GM19238 (cell line): Measurements from ENCODE around the gene STEAP3.
"Not testable (repeated sequence)": the region's sequence is repeated elsewhere in the genome, so short reads cannot be mapped to it uniquely, and the experiment has no call there.

Experiments
- DNase-seq: peaks from one replicate; pipeline ENCODE4 v3.0.0; 2011; ENCODE audit warnings: low spot score; ENCODE audit not compliant: insufficient read length

STEAP3 gene

DNA sequence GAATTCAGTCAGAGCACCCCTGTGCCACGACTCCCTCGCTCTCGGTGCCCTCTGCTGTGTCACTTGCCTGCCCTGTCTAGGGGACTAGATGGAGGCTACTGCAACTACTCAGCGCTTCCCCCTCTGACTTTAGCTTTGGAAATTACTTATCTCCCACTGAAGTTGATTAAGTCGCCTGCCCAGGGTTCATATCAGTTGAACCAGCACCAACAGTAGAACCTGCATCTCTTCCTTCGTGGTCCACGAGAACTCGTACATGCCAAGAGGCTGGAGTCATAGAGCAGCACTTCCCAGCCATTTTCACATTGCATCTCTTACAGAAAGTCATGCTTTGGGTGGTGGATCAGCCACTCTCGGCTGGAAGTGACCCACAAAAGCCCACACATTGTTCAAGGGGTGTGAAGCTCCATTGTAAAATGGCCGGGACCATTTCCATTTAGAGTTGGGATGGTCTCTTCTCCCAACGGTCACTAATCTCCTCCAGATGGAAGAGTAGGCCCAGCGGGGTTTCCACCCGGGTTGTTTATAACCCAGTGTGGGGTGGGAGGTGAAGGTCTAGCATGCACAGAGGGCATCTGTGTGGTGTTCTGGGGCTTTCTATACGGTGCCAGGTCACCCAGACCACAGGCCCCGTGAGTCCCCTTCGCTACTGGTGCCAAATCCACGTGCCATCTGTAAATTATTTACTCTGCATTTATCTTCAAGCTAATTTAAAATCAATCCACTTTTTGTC, 38.0 kb downstream of the STEAP3 start:
- no peak for DNase-seq

DNA sequence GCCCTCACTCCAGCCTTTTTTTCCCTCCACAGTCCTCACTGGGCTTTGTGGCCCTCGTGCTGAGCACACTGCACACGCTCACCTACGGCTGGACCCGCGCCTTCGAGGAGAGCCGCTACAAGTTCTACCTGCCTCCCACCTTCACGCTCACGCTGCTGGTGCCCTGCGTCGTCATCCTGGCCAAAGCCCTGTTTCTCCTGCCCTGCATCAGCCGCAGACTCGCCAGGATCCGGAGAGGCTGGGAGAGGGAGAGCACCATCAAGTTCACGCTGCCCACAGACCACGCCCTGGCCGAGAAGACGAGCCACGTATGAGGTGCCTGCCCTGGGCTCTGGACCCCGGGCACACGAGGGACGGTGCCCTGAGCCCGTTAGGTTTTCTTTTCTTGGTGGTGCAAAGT, 39.4 kb downstream of the STEAP3 start:
- no peak for DNase-seq

DNA sequence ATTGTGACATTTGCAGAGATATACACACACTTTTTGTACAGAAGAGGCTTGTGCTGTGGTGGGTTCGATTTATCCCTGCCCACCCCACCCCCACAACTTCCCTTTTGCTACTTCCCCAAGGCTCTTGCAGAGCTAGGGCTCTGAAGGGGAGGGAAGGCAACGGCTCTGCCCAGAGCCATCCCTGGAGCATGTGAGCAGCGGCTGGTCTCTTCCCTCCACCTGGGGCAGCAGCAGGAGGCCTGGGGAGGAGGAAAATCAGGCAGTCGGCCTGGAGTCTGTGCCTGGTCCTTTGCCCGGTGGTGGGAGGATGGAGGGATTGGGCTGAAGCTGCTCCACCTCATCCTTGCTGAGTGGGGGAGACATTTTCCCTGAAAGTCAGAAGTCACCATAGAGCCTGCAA, 40.0 kb downstream of the STEAP3 start:
- no peak for DNase-seq

DNA sequence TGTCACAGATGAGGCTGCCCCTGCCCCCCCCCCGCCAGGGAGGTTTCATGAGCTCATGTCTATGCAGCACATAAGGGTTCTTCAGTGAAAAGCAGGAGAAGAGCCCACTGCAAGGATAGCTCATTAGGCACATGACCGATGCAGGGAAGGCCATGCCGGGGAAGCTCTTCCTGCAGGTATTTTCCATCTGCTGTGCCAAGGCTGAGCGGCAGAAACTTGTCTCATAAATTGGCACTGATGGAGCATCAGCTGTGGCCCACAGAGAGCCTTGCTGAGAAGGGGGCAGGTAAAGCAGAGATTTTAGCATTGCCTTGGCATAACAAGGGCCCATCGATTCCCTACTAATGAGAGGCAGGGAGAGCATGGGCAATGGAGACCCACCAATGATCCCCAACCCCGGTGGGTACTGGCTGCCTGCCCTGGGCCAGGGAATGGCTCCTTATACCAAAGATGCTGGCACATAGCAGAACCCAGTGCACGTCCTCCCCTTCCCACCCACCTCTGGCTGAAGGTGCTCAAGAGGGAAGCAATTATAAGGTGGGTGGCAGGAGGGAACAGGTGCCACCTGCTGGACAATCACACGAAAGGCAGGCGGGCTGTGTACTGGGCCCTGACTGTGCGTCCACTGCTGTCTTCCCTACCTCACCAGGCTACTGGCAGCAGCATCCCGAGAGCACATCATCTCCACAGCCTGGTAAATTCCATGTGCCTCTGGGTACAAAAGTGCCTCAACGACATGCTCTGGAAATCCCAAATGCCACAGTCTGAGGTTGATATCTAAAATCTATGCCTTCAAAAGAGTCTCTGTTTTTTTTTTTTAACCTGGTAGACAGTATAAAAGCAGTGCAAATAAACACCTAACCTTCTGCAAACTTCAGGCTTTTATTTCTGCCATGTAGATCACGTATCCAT, 41.4 kb downstream of the STEAP3 start:
- DNase-seq: peak; percentile 60

DNA sequence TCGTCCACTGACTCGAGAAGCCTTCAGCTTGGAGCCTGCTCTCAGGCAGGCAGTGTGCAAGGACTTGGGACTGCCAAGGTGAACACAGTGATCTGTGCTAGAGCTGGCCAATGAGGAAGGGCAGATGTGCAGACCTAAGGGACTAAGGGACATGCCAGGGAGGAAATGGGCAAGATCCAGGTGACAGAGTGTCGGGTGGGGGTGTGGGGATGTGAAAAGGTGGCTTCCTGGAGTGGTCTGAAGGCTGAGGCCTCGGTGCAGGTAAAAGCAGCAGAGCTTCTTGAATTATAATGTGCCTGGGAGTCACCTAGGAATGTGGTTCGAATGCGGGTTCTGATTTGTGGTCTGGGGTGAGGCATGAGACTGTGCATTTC, 42.0 kb downstream of the STEAP3 start:
- no peak for DNase-seq

DNA sequence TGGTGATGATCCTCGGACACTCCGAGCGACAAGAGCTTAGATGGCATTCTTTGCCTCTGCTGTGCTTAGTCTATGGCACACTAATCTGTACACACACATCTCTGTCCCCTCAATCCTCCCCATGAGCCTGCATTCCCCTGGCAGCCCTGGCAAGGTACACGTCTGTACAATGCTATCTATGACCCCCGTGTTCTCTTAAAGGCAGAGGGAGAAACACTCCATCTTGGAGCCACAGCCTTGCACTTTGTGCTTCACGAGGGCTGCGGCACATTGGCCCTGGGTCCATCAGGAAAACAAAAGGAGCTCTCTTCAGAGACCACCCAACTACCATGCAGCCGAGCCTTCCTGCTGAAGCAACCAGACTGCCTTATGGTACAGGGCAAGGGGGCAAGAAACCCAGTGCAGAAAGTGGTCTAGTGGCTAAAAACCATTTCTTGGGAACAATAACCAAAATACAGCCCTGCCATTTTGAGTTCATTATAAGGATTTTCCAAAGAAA, 42.5 kb downstream of the STEAP3 start:
- no peak for DNase-seq

DNA sequence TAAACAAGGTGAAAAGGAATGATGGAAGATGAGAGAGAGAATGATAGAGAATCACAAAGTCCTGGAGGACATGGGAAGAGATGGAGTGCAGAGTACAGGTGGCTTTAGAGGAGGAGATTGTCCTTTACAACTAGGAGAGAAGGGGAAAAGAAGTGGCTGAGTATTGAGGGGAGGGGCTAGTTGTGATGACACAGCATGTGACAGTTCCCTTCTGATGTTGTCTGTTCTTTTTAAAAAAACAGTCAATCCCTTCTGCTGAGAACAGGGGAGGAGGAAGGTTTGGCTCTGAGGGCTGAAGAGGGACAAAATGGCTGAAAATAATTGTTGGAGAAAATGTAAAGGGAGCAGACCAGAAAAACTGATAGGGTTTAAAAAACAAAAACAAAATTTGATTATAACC, 44.0 kb downstream of the STEAP3 start:
- no peak for DNase-seq

DNA sequence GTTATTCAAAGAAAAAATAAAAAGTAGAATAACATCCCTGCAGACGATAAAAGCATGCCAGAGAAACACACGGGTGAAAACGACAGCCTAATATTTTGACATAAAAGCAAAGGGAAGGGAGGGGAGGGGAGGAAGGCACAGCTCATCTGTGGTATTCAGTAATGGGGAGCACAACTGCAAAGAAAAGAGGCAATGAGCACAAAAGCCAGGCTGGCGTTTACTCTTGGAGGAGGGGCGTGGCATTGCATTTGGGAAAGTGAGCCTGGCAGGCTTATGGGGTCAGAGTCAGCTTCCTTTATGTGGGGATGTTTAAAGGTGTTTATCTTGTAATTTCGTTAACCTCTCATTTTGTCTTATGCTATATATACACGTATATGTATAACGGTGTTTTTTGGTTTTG, 53.2 kb downstream of the STEAP3 start:
- DNase-seq: no peak

DNA sequence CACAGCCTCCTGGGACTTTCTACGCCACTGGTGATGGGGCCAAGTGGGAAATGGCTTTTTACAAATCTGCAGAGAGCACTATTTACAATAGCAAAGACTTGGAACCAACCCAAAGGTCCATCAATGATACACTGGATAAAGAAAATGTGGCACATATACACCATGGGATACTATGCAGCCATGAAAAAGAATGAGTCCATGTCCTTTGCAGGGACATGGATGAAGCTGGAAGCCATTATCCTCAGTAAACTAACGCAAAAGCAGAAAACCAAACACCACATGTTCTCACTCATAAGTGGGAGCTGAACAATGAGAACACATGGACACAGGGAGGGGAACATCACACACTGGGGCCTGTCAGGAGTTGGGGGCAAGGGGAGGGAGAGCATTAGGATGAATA, 54.8 kb downstream of the STEAP3 start:
- DNase-seq: not testable (repeated sequence)

DNA sequence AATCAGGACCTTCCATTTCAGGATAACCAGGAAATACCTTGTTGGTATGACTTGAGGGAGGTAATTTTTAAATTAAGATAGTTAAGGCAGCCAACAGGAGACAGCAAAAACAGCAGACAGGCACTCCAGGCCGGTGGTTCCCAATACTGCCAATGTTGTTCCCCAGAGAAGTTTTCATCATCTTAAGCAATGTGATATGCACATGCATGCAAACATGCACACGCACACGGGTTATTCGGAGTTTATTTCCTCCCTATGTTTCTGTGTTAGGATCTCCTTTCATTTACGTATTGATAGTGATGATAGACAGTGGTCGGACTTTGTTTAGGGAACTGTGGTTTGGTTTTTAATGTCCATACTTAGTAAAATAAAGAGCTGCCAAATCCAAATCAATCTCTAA, 55.3 kb downstream of the STEAP3 start:
- DNase-seq: no peak

DNA sequence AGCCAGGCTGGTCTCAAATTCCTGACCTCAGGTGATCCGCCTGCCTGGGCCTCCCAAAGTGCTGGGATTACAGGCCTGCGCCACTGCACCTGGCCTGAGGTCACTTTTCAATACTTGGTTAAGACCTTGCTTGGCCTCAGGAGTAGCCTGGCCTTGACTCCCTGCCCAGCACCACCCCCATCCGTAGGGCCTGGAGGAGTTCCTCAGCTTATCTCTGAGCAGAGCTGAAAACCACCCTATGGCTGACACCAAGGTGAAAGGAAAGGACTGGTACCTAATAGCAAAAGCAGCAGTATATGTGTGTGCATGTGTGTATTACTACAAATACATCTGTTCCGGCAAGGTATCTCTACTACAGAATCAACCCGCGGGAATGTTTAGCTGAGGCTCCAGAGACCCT, 56.0 kb downstream of the STEAP3 start:
- no peak for DNase-seq

DNA sequence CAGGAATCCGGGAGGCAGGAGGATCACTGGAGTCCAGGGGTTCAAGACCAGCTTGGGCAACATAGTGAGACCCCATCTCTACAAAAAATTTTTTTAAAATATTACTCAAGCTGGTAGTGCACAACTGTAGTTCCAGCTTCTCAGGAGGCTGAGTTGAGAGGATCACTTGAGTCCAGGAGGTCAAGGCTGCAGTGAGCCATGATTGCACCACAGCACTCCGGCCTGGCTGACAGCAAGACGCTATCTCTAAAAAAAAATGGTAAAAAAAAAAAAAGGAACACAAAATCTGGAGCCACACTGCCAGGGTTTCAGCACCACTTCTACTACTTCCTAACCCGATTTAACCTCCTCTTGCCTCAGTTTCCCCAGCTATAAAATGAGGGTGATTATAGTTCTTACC, 57.0 kb downstream of the STEAP3 start:
- no peak for DNase-seq

DNA sequence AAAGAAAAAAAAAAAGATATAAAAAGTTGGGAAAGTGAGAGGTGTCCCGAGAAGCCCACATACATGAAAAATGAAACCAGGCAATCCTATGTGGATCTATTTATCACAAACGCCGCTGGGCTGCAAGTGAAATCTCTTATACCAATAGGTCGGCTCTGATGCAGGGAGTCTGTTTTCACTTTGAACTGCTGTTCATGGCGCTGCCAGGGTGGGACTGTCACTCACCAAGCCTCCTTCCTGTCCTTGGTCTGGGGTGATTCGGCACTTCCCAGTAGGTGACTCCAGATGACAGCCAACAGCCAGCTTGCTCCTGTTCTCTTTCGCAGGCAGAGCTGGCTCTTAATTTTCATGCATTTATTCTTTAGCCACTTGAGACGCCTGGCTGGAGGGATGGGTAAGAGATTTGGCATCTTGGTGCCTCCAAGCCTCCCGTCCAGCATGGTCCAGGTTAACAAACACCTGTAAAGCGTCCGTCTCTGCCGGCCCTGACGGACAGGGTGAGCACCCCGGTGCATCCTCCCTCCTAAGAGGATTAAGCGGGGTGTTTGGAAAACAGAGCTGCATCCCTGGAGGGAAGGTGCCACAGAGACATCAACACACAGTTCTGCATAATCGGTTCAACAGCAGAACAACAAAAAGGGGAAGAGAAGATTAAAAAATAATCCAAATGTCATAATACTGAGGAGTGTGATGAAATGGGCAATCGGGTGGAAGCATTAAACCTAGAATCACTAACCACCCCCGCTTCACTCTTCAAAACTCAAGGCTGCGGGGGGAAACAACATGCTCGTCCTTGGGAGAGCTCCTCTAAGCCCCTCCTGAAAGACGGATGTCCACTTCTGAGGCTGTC, 58.7 kb downstream of the STEAP3 start:
- no peak for DNase-seq

DNA sequence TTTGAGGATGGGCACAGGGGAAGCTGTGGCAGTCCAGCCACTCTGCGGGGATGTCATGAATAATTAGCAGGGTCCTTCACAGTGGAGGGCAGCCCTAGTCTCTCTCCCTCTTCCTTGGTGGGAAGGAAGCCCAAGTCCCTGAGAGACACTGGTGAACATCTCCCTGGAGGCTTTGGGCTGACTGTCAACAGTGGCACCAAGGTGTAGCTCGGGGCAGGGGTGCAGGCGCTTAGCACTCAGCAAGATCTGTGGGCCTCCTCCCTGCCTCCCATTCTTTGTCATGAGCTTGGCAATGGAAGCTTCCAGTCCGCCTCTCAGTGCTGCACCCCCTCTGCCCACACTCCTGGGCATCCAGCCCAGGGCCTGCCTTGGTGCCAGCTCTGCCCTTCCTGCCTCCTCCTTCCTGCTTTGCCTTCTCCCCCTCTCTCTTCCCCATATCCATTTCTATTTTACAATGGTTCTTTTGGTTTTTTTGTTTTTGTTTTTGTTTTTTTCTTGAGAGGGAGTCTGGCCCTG, 59.4 kb downstream of the STEAP3 start:
- no peak for DNase-seq

DNA sequence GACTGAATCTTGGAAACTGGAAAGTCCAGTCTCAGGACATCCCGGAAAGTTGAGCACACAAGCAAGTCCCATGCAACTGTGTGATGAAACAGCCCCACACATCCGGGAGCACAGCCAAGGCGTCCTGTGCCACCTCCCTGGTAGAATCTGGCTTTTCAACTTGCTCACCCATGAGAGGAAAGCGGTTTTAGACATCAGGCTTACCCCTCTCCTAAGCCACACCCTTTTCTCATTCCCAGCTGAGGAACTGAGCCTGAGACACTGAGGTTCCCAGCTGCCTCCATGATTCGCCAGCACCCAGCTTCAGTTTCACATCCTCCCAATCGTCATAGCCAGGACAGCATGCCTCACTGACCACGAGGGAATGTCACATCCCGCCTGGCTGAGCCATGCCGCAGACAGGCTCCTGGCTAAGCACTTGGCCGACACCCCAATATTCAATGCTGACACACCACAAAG, 60.3 kb downstream of the STEAP3 start:
- DNase-seq: no peak

DNA sequence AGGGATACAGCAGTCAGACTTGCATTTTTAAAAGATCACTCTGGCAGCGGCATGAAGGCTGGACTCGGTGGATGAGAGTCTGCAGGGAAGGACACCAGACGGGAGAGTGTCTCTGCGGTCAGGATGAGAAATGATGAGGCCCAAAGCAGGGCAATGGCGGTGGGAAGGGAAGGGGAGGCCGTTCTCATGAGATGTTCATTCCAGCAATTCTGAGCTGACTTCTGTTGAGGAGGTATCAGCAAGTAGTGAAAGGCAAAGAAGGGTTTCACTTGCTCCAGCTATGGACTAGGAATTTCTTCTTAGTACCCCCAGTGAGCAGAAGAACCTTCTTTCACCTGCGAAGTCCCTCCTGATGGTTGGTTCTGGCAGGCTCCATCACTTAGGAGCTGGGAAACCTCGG, 63.0 kb downstream of the STEAP3 start:
- DNase-seq: no peak

DNA sequence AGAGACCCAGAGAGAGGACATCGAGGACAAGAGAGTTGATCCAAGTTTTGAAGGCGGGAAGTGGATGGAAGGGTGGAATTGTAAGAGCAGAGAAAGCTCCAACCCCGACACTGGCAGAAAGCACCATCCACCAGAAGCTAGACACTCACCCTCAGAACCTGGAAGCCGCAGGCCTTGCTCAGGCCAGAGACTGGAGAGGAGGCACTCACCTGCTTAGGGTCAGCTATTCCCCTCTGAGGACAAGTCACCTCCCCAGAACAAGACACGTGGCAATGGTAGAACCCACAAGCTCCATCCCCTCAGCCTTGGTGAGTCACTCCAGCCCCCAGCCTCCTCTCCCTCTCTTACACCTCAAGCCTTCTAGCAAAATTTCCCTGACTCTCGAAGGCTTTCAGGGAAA, 64.9 kb downstream of the STEAP3 start:
- no peak for DNase-seq

DNA sequence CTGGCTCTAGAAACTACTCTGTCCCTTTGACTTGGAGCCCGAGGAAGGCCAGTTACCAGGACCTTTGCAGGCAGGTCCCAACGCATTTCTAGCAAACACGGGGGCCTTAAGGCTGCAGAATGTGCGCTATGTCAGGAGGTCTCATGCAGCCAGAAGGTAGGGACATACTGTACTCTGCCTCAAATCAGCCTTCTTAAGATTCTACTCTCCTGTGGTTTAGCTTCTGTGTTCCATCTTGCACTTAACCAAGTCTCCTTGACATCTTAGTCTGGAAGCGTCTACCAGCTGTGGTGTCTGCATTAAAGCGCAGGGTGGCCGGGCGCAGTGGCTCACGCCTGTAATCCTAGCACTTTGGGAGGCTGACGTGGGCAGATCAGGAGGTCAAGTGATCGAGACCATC, 65.5 kb downstream of the STEAP3 start:
- DNase-seq: no peak

DNA sequence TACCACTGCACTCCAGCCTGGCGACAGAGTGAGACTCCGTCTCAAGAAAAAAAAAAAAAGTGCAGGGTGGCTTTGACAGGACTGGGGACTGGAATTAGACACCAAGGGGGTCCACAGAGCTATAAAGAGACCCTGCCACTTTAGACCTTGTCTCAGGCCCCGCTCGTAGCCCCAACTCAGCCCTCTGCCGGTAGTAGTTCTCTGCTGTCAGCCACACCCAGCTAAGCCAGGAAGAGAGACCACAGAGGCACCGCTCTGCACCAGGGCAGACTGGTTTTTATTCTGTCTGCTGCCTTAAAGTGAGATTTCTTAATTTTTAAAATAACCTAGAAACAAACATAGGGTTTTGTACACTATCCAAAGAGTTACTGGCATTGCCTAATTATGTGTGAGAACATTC, 66.0 kb downstream of the STEAP3 start:
- DNase-seq: no peak

DNA sequence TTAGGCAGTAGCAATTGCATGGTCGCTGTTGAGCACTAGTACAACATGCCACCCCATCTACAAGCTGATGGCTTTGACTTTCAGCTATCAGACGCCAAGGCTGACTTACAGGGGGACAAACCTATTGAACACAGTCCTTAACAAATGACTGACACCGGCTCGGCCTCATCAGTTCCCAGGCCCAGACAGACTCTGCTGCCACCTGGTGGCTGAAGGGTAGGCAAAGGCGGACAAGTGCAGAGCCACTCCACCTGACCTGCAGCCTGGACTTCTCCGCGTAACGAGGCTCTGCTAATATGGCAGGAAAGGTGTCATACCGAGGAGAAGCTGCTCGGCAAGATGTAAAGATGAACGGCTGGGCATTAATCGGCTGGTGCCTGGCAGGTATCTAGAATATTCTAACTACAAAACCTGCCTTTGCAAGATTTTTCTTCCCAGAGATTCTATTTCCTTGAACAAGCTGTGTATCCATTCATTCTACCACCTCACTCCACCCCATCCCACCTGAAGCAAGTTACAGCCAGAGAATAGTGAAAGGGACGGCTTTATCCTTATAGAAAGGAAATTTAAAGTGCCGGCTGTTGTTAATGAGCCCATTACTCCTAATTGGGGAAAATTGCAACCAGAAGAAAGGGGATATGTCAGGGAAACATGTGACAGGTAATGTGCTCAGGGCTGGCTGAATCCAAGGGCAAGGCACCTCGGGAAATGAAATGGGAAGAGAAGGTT, 67.4 kb downstream of the STEAP3 start:
- no peak for DNase-seq
